Prostate gland (tissue), 2 donors: ENCODE measurements around the gene PCNT. TPM values are rescaled to one million over a fixed set of nuclear protein-coding genes. Genes with fewer than 3 reads are reported as not detected.

Source experiments
- DNase-seq: peaks from one replicate; pipeline ENCODE4 v3.0.0-alpha.2; 2019; ENCODE audit warnings: low spot score
- H3K27ac ChIP-seq, 2 donors: fragments of 200-600 bp; sonication (generic); 2 replicates each; pipeline ENCODE4 v1.5.1; 2017 to 2019
- H3K27me3 ChIP-seq: fragments of 200-600 bp; sonication (generic); replicated peaks from 2 replicates; pipeline ENCODE4 v1.5.1; 2019; ENCODE audit not compliant: insufficient read depth
- H3K36me3 ChIP-seq, 2 donors: fragments of 200-600 bp; sonication (generic); 1 replicate in 1 of 2; 2 replicates in 1 of 2; pipeline versions ENCODE4 v1.5.1 to v1.8.1; 2017 to 2019
- H3K4me1 ChIP-seq: fragments of 200-600 bp; sonication (generic); replicated peaks from 2 replicates; pipeline ENCODE4 v1.5.1; 2019
- H3K4me3 ChIP-seq, 2 donors: fragments of 200-600 bp; sonication (generic); 2 replicates each; pipeline ENCODE4 v1.5.1; 2017 to 2019
- H3K9me3 ChIP-seq: fragments of 200-600 bp; sonication (generic); 2 replicates; pipeline ENCODE4 v1.5.1; 2017
- CTCF ChIP-seq, 4 experiments: fragments of 200-600 bp in 2 of 4; fragments of 450-650 bp in 2 of 4; sonication (generic) in 2 of 4; IDR thresholded peaks; 1 replicate in 3 of 4; 2 replicates in 1 of 4; pipeline ENCODE4 v1.5.1; 2016 to 2019; ENCODE audit warnings: antibody characterized with exemption in 4 of 4, mild to moderate bottlenecking in 2 of 4, moderate library complexity in 2 of 4
- POLR2A ChIP-seq: fragments of 450-650 bp; IDR thresholded peaks from one replicate; pipeline ENCODE4 v1.6.1; 2016; ENCODE audit warnings: antibody characterized with exemption, mild to moderate bottlenecking
- POLR2AphosphoS5 ChIP-seq: sonication (generic); formaldehyde crosslinking; IDR thresholded peaks from one replicate; pipeline ENCODE4 v1.6.1; 2017; ENCODE audit warnings: antibody characterized with exemption
- WGBS: methylation state at CpG from one replicate; pipeline ENCODE4 v1.1.5; 2018; 5-methylcytosine and 5-hydroxymethylcytosine counted together
- intact Hi-C: fragments of 100-400 bp; cut with DNase I; formaldehyde crosslinking; loops from one replicate; pipeline ENCODE4 v1.14.2; 2022
- total RNA-seq, 2 donors: library from RNA; depleted of rRNA; stranded (reverse); fragments of >200 nt; gene quantifications; one replicate each; pipeline ENCODE4 v1.1.0, GENCODE V29; 2016

Gene PCNT
- total RNA-seq, 2 donors from 2014 or later, result 33.8 to 70.9 TPM

DNA sequence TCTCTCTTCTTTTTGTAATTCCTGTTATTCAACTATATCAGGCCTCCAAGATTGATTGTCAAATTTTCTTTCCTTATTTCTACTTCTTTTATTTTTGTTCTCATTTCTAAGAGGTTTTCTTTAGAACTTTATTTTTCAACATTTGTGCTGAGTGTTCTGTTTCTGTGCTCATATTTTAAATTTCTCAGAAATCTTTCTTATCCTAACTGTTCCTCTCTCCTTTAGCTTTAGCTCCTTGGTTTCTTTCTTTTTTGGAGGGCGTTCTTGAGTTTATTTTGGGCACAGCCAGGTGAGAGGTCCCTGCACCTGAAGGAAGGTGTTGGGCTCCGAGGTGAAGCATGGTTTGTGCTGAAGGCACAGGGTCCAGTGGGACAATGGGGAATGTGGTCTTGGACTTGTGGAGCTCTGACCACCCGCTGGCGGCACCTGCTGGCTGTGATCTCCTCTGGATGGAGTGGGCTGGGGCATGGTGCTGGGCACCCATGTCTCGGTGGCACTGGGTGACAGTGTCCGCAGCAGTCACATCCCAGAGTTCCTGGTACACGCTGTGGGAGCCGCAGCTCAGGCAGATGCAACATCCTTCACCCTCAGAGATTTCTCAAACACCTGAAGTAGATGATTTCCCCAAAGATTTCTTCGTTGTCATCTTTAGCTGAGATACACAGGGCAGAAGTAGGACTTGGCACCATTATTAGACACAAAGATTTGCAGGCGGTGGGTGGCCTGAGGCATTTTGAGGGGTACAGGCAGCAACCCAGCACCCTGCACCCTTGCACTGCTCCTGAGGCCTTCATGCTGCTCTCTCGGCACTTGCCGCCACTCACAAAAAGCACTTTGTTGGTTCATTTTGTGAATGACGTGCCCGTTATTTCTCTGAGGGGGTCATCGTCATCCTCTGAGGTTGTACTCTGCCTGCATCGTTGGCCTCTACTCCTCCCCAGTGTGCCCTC, 96.6 kb downstream of the PCNT start:
- Histone ChIP-seq H3K27me3 (no peaks in the 10 kb centered on the region), H3K4me3 (no peak overlapping the region), H3K4me1 (no peaks in the 10 kb centered on the region), H3K36me3 (no peaks in the 10 kb centered on the region), H3K9me3 (no peaks in the 10 kb centered on the region), H3K27ac (no peak overlapping the region)
- 93% methylated on average over 16 of the region's 16 CpGs for WGBS
- intact Hi-C loops, result no loop called here
- no peak for TF ChIP-seq CTCF (IDR thresholded peaks at IDR 0.05)
- no peak for TF ChIP-seq POLR2AphosphoS5
- TF ChIP-seq POLR2A, result no peak
- DNase-seq, result no peak

DNA sequence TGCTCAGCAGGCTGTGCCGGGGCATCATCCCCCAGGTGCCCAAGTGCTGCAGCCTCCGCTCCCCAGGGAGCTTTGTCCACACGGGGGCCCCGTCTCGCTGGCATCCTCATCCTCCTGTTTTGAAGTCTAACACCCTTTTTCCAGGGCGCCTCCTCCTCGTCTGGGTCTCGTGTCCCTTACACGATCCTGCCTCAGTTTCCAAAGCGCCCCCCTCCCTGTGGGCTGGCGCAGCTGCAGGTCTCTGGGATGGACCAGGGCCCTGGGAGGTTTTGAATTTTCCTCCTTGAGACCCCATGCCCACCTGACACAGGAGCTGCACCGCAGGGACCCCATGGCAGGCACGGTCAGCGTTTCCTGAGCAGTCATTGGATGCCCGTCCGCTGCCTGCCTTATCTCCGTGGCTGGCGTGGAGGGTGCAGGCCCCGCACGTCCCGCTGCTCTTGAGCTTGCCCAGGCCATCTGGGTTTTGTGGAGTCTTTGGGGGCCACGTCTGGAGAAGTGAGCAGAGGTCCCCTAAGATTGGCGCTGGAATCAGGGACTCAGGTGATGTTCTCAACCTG, 97.3 kb downstream of the PCNT start:
- H3K4me1 ChIP-seq, result no peaks in the 10 kb centered on the region
- no peaks in the 10 kb centered on the region for H3K27me3 ChIP-seq
- intact Hi-C loops, result no loop called here
- H3K27ac ChIP-seq, result no peak overlapping the region
- no peak overlapping the region for H3K4me3 ChIP-seq
- no peak for TF ChIP-seq POLR2AphosphoS5
- no peak for TF ChIP-seq POLR2A
- TF ChIP-seq CTCF (IDR thresholded peaks at IDR 0.05), result no peak
- H3K36me3 ChIP-seq, result no peaks in the 10 kb centered on the region
- no peaks in the 10 kb centered on the region for H3K9me3 ChIP-seq
- 92% methylated on average over 22 of the region's 23 CpGs for WGBS
- DNase-seq, result no peak

- H3K4me3 ChIP-seq, result no peak overlapping the region
- DNase-seq, result no peak
- H3K27me3 ChIP-seq, result no peaks in the 10 kb centered on the region
- no peaks in the 10 kb centered on the region for H3K36me3 ChIP-seq
- 96% methylated on average over 27 of the region's 35 CpGs for WGBS
- no peak overlapping the region for H3K27ac ChIP-seq
- no peaks in the 10 kb centered on the region for H3K9me3 ChIP-seq
- TF ChIP-seq CTCF (IDR thresholded peaks at IDR 0.05) (no peak), POLR2A (no peak), POLR2AphosphoS5 (no peak)
- no peaks in the 10 kb centered on the region for H3K4me1 ChIP-seq
- intact Hi-C loops, result no loop called here
Observed at GRCh38 chr21:46421756-46422555, 98.0 kb downstream of the PCNT start.

- Histone ChIP-seq H3K27ac (no peak overlapping the region), H3K9me3 (no peaks in the 10 kb centered on the region), H3K4me3 (no peak overlapping the region), H3K4me1 (no peaks in the 10 kb centered on the region), H3K27me3 (no peaks in the 10 kb centered on the region), H3K36me3 (no peaks in the 10 kb centered on the region)
- TF ChIP-seq POLR2A, result no peak
- no peak for TF ChIP-seq CTCF (IDR thresholded peaks at IDR 0.05)
- TF ChIP-seq POLR2AphosphoS5, result no peak
- intact Hi-C loops, result no loop called here
- DNase-seq, result no peak
- 98% methylated on average over 12 of the region's 12 CpGs for WGBS
Observed at GRCh38 chr21:46422636-46423241, 98.8 kb downstream of the PCNT start.
